ENCODE results near the gene MND1. TPM values are rescaled to one million over a fixed set of nuclear protein-coding genes. Genes with fewer than 3 reads are reported as not detected.

MND1 gene
- total and polyA plus RNA-seq, 10 donors, result 0.76 to 10.9 (median 2.3) TPM

DNA sequence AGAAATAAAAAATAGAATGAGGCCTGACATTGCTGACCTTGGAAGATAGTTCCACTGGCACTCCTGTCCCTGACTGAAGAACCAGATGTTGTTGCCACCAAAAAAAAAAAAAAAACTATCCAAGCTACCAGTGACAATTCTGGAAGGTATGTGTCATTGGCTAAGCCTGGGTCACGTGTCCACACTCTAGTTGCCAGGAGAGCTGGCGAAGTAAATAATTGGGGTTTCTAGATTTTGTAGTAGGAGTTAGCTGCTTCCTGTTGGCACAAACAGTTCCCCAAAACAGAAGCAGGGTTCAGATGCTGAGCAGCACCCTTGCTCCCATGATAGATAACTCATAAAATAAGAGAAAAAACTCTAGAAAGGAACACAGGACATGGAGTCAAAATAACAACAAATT lies 20.5 kb downstream of the MND1 start:
- Histone ChIP-seq H3K27me3 (replicated peaks in 1 of 7) (no peaks in the 10 kb centered on the region), H3K4me1 (no peaks in the 10 kb centered on the region), H3K9me3 (no peaks in the 10 kb centered on the region), H3K27ac (no peak overlapping the region), H3K4me3 (no peak overlapping the region), H3K36me3 (no peaks in the 10 kb centered on the region)
- intact Hi-C loops (cut with DNase I; ENCODE audit: low total_unique reads), result no loop called here
- no peak for TF ChIP-seq POLR2AphosphoS5 (IDR thresholded peaks at IDR 0.05)
- TF ChIP-seq, protein P1, sequence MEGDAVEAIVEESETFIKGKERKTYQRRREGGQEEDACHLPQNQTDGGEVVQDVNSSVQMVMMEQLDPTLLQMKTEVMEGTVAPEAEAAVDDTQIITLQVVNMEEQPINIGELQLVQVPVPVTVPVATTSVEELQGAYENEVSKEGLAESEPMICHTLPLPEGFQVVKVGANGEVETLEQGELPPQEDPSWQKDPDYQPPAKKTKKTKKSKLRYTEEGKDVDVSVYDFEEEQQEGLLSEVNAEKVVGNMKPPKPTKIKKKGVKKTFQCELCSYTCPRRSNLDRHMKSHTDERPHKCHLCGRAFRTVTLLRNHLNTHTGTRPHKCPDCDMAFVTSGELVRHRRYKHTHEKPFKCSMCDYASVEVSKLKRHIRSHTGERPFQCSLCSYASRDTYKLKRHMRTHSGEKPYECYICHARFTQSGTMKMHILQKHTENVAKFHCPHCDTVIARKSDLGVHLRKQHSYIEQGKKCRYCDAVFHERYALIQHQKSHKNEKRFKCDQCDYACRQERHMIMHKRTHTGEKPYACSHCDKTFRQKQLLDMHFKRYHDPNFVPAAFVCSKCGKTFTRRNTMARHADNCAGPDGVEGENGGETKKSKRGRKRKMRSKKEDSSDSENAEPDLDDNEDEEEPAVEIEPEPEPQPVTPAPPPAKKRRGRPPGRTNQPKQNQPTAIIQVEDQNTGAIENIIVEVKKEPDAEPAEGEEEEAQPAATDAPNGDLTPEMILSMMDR (IDR thresholded peaks at IDR 0.05 in 8 of 11, conservative IDR thresholded peaks at IDR 0.05 in 3 of 11), result no peak
- TF ChIP-seq POLR2A (IDR thresholded peaks at IDR 0.05), result no peak
- no peak for DNase-seq
- 85 to 93% (median 89%) methylated on average over 2 of the region's 2 CpGs for WGBS, 5 donors

DNA sequence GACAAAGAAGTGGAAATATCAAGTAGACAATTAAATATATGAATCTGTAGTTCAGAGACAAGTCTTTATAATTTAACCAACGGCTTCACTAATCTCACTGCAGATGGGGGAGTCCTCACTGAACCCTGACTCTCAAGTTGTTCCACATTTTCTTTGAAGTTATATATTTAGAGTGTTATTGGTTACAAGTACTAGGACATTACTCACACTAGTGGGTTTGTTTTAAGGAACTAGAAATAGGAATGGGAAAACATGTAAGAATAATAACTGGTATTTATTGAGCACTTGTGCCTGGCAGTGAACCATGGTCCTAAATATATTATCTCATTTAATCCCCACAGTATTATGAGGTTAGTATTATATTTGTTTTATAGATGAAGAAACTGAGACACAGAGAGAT lies 22.0 kb downstream of the MND1 start:
- 87 to 95% (median 89%) methylated on average over 1 of the region's 1 CpG for WGBS, 5 donors
- H3K9me3 ChIP-seq, result no peaks in the 10 kb centered on the region
- no peak for TF ChIP-seq POLR2AphosphoS5 (IDR thresholded peaks at IDR 0.05)
- DNase-seq, result no peak
- H3K4me1 ChIP-seq, result no peaks in the 10 kb centered on the region
- no peaks in the 10 kb centered on the region for H3K27me3 ChIP-seq (replicated peaks in 1 of 7)
- H3K4me3 ChIP-seq, result no peak overlapping the region
- H3K36me3 ChIP-seq, result no peaks in the 10 kb centered on the region
- intact Hi-C loops (cut with DNase I; ENCODE audit: low total_unique reads), result no loop called here
- no peak overlapping the region for H3K27ac ChIP-seq

DNA sequence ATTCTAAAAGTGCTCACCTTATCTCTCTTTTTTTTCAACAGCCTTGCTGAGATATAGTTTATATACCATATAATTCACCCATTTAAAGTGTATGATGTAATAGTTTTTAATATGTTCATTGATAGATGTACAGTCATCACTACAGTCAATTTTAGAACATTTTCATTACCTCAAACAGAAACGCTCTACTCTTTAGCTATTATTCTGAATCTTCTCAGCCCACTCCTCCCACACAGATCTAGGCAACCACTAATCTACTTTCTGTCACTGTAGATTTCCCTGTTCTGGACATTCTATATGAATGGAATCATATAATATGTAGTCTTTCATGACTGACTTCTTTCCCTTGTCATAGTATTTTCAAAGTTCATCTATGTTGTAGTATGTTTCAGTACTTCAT lies 22.6 kb downstream of the MND1 start:
- Histone ChIP-seq H3K27ac (no peak overlapping the region), H3K9me3 (peaks cover 0 to 1% (median 0%) of the 10 kb centered on the region in 8 donors), H3K4me1 (no peaks in the 10 kb centered on the region), H3K36me3 (no peaks in the 10 kb centered on the region), H3K27me3 (replicated peaks in 1 of 7) (no peaks in the 10 kb centered on the region), H3K4me3 (no peak overlapping the region)
- no peak for DNase-seq
- intact Hi-C loops (cut with DNase I; ENCODE audit: low total_unique reads), result no loop called here
- TF ChIP-seq, protein P1 (IDR thresholded peaks at IDR 0.05 in 8 of 11, conservative IDR thresholded peaks at IDR 0.05 in 3 of 11), result no peak
- TF ChIP-seq POLR2A (IDR thresholded peaks at IDR 0.05) (no peak), POLR2AphosphoS5 (IDR thresholded peaks at IDR 0.05) (no peak)
- WGBS, 5 donors, result 67 to 83% (median 73%) methylated on average over 1 of the region's 1 CpG

DNA sequence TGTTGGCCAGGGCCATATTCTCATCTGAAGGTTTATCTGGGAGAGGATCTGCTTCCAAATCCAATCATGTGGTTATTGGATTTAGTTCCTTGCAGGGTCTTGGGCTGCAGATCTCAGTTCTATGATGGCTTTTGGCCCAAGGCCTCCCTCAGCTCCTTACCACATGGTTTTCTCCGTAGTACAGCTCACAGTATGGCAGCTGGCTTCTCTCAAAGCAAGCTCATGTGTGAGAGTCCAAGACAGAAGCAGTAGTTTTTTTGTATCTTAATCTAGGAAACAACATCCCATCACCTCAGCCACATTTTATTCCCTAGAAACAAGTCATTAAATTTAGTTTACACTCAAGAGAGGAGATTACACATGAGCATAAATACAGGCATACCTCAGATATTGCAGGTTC lies 24.5 kb downstream of the MND1 start:
- H3K9me3 ChIP-seq, result peaks cover 0 to 17% (median 14%) of the 10 kb centered on the region in 8 donors
- intact Hi-C loops (cut with DNase I; ENCODE audit: low total_unique reads), result no loop called here
- TF ChIP-seq, protein P1 (IDR thresholded peaks at IDR 0.05 in 8 of 11, conservative IDR thresholded peaks at IDR 0.05 in 3 of 11), result no peak
- TF ChIP-seq POLR2AphosphoS5 (IDR thresholded peaks at IDR 0.05) (no peak), POLR2A (IDR thresholded peaks at IDR 0.05) (no peak)
- H3K4me1 ChIP-seq, result no peaks in the 10 kb centered on the region
- no peak overlapping the region for H3K4me3 ChIP-seq
- no peaks in the 10 kb centered on the region for H3K36me3 ChIP-seq
- no peak for DNase-seq
- 94 to 98% (median 96%) methylated on average over 1 of the region's 1 CpG for WGBS, 5 donors
- H3K27me3 ChIP-seq (replicated peaks in 1 of 7), result no peaks in the 10 kb centered on the region
- no peak overlapping the region for H3K27ac ChIP-seq

DNA sequence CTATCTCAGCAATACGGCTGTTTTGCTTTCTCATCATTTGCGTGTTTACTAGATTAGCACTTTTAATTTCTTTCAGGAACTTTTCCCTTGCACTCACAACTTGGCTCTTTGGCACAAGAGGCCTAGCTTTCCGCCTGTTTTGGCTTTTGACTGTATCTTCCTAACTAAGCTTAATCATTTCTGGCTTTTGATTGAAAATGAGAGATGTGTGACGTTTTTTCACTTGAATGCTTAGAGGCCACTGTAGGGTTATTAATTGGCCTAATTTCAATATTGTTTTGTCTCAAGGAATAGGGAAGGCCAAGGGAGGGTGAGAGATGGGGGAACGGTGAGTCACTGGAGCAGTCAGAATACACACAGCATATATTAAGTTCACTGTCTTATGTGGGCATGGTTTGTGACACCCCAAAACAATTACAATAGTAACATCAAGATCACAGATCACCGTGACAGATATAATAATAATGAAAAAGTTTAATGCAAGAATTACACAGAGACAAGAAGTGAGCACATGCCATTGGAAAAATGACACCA lies 27.3 kb downstream of the MND1 start:
- H3K4me3 ChIP-seq, result no peak overlapping the region
- WGBS, 5 donors, result 71 to 94% (median 89%) methylated on average over 6 of the region's 6 CpGs
- peaks cover 0 to 17% (median 14%) of the 10 kb centered on the region in 8 donors for H3K9me3 ChIP-seq
- intact Hi-C loops (cut with DNase I; ENCODE audit: low total_unique reads), result no loop called here
- TF ChIP-seq, protein P1 (IDR thresholded peaks at IDR 0.05 in 8 of 11, conservative IDR thresholded peaks at IDR 0.05 in 3 of 11), result no peak
- TF ChIP-seq POLR2A (IDR thresholded peaks at IDR 0.05) (no peak), POLR2AphosphoS5 (IDR thresholded peaks at IDR 0.05) (no peak)
- H3K36me3 ChIP-seq, result no peaks in the 10 kb centered on the region
- no peaks in the 10 kb centered on the region for H3K4me1 ChIP-seq
- DNase-seq, result no peak
- H3K27me3 ChIP-seq (replicated peaks in 1 of 7), result no peaks in the 10 kb centered on the region
- H3K27ac ChIP-seq, result no peak overlapping the region
